NCI-H510A treated with DMSO at 0.1 percent for 48 hours (cell line): ENCODE measurements around the gene WDR86.

Source experiments
- DNase-seq: peaks from one replicate; lab custom pipeline; 2025; lab: John Stamatoyannopoulos, UW

The WDR86 gene

GRCh38 chr7:151409667-151410404, at the start of gene WDR86:
Gene WDR86 (minus strand): TSS chr7:151410038. CDS start chr7:151409589, 449 bp downstream.
- DNase-seq, result no peak

DNA sequence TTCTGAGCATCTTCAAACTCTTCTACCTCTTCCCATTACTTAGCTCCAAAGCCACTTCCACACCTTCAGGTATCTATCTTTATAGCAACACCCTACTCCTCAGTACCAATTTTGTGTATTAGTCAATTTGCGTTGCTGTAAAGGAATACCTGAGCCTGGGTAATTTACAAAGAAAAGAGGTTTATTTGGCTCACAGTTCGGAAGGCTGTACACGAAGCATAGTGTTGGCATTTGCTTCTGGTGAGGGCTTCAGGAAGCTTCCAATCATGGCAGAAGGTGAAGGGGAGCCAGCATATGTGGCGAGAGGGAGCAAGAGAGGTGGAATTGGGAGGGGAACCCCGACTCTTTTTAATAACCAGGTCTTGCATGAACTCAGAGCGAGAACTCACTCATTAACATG, 47.7 kb upstream of the WDR86 start:
- no peak for DNase-seq

- DNase-seq, result no peak
Measured at GRCh38 chr7:151456782-151457181, 46.9 kb upstream of the WDR86 start.

DNA sequence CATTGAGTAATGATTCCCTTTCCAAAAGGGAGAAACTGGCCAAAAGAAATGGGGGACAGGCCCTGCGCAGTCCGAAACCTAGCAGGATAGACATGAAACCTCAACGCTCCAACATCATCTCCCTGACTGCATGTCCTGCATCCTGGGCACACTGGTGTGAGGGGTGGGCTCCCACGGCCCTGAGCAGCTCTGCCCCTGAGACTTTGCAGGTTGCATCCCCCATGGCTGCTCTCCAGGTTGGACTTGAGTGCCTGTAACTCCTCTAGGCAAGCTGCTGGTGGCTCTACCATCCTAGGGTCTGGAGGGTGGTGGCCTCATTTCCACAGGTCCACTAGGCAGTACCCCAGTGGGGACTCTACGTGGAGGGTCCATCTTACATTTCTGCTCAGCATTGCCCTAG, 46.4 kb upstream of the WDR86 start:
- no peak for DNase-seq

GRCh38 chr7:151455690-151456089, 45.9 kb upstream of the WDR86 start:
- DNase-seq, result no peak

DNA sequence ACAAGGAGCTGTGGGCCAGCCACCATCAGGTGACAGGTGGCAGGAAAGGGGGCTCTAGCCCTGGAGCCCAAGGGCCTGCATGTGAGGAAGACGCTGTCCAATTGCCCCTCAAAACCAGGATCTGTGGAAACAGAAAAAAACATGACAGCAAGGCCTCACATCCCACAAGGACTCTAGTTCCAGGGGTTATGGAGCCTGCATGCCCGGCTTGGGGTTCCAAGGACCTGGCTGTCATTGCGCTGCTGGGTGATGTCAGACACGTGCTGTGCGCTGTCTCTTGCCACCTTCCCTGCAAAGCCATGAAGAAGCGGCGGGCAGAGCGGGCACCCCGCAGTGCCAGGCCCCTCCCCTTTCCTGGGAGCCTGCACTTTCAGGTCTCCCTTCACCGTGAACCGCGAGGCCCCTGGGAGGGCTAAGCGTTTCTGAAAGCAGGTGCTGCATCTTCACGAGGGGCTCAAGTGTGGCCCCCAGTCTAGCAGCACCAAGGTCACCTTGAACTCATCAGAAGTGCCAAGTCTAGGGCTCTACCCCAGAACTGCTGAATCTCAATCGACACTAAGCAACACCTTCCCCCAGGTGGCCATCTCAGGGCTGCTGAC, 45.2 kb upstream of the WDR86 start:
- DNase-seq, result no peak

DNA sequence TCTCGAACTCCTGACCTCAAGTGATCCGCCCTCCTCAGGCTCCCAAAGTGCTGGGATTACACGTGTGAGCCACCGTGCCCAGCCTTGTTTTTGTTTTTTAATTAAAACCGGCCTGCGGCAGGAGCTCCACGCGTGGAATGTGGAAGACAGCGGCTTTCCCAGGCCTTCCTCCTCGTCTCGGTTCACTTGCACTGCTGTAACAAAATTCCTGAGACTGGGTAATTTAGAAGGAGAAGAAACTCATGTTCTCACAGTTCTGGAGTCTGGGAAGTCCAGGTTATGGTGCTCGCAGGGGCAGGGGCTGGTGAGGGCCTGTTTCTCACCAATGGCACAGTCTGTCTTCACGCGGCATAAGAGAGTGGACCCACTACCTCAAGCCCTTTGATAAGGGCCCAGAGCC, 44.5 kb upstream of the WDR86 start:
- DNase-seq, result no peak

GRCh38 chr7:151453326-151453791, 43.5 kb upstream of the WDR86 start:
- DNase-seq, result no peak

DNA sequence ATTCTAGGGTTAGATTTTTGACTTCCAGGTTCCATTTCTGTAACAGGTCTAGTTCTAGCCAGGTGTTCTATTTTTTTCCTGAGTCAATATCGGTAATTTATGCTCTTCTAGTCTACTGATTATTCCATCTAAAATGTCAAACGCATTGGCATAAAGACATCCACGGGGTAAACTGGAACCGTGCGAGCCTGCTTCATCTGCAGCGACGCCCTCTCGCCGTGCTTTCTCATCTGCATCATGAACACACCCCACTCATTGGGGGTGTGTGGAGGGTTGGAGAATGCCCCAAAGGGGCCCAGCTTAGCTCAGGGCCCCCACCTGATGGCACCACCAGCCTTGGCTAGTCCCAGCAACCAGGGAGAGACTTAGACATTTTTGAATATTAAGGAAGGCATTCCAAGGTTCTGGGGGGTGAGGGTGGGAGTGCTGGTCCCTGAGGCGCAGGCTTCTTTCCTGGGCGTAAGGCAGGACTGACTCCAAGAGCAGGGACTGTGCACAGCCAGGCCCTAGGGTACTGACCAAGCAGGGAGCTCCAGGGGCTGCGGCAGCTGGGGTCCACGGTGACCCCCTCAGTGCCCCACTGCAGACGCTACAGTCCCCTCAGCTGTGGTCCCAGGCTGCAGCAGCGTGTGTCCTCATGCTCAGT, 43.0 kb upstream of the WDR86 start:
- no peak for DNase-seq

GRCh38 chr7:151451626-151452571, 42.1 kb upstream of the WDR86 start:
- DNase-seq, result no peak

DNA sequence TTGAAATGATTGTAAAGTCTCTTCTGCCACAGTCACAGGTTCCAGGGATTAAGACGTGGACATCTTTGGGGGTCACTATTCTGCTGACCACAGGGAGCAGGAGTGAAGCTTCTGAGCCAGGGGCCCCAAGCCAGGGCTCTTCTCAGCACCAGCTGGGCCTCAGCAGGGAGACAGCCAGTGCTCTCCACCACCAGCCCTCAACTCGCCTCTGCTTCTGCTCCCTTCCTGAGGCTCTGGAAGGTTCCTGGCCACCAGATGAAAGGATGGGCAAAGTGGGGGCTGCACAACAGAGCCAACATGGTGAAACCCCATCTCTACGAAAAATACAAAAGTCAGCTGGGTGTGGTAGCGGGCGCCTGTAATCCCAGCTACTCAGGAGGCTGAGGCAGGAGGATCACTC, 41.3 kb upstream of the WDR86 start:
- DNase-seq, result no peak

GRCh38 chr7:151449990-151450389, 40.2 kb upstream of the WDR86 start:
- DNase-seq, result no peak

- DNase-seq, result peak; percentile 44
Measured at GRCh38 chr7:151448261-151449252, 38.7 kb upstream of the WDR86 start.

DNA sequence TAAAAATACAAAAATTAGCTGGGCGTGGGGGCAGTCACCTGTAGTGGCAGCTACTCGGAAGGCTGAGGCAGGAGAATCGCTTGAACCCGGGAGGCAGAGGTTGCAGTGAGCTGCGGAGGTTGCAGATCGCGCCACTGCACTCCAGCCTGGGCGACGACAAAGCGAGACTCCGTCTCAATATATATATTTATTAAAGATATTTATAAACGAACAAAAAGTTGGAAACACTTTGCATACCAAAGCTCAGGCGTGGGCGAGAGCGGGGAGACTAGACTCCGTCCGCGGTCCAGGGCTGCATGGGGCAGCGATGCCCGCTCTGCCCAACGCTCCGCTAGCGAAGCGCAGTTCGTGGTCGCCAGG, 38.0 kb upstream of the WDR86 start:
- DNase-seq, result no peak

GRCh38 chr7:151447312-151447711, 37.5 kb upstream of the WDR86 start:
- DNase-seq, result no peak

- DNase-seq, result no peak
Measured at GRCh38 chr7:151446412-151446811, 36.6 kb upstream of the WDR86 start.

DNA sequence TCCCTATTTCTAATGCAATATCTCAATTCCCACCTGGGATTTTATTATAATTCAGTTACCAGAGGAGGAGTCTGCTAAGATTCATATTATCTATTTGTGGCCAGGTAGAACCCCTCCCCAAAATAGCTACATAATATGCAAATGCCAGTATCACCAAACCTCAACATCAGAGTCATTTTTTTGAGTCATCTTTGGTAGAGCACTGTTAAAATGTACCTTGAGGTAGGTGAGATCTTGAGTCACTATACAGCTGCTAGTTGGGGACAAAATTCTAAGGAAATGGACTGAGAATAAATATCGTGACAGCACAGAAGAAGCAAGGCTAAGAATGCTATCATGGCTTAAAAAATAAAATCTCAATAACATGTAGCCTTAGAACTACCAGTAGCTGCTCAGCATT, 34.8 kb upstream of the WDR86 start:
- no peak for DNase-seq

GRCh38 chr7:151442776-151443496, 33.1 kb upstream of the WDR86 start:
- DNase-seq, result no peak

DNA sequence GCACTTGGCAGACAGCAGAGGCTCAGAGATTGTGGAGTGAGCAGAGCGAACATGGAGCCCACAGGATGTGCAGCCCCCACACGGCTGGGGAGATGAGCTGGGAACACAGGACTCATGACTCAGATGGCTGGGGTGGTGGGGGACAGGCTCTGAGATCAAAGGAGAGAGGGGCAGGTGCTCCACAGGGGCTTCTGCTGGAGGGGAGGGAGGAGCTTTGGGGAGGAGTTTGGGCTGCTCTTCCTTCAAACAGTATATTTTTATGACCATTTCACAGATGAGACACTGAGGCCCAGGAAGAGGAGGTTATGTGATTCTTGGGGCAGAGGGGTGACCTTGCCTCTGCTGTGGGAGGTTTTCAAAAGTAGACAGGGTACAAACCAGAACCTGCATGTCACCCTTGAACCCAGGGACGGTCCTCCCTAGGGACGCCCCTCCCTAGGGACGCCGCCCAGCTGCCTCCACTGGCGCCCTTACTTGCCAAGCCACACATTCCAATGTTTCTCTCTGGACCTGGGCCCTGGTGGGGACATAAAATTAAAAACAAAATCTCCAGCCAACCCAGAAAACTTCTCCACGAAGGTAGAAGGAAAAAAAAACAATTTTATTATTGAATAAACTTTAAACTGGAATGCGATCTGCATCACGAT, 31.1 kb upstream of the WDR86 start:
- no peak for DNase-seq
